ENCODE results near the gene FGFBP3. TPM values are rescaled to one million over a fixed set of nuclear protein-coding genes. Genes with fewer than 3 reads are reported as not detected.
"Not testable (repeated sequence)": the region's sequence is repeated elsewhere in the genome, so short reads cannot be mapped to it uniquely, and the experiment has no call there.

Gene FGFBP3
- total RNA-seq, 1 donor from 2014 or later: 1.1 TPM

GRCh38 chr10:91901784-91902677 lies 7.3 kb downstream of the FGFBP3 start:
- DNase-seq (ENCODE audit: low spot score): no peak

- no peak for DNase-seq (ENCODE audit: low spot score)
Observed at GRCh38 chr10:91897421-91897820, 11.9 kb downstream of the FGFBP3 start.

DNA sequence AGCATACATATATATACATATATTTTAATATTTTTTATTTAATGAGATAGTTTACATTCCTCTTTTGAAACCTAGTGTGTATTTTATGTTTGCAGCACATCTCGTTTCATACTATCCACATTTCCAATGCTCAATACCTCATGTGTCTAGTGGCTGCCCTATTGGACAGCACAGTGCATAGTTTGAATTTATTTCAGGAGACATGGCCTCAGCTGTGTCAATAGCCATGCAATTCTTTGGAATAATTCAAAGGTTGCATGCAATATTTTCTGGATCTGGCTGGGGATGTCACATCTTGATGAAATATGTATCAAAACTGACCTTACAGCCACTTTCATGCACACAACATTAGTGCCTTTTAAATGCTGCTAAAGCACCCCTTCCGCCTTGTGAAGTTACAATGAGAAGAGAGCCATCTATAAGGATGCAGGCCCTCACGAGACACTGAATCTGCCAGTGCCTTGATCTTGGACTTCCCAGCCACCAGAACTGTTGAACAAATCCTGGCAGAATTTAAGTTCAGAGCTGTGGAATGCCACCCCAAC lies 13.0 kb downstream of the FGFBP3 start:
- no peak for DNase-seq (ENCODE audit: low spot score)

- DNase-seq (ENCODE audit: low spot score): not testable (repeated sequence)
Observed at GRCh38 chr10:91894261-91894685, 15.0 kb downstream of the FGFBP3 start.

- no peak for DNase-seq (ENCODE audit: low spot score)
Observed at GRCh38 chr10:91893051-91893450, 16.2 kb downstream of the FGFBP3 start.

DNA sequence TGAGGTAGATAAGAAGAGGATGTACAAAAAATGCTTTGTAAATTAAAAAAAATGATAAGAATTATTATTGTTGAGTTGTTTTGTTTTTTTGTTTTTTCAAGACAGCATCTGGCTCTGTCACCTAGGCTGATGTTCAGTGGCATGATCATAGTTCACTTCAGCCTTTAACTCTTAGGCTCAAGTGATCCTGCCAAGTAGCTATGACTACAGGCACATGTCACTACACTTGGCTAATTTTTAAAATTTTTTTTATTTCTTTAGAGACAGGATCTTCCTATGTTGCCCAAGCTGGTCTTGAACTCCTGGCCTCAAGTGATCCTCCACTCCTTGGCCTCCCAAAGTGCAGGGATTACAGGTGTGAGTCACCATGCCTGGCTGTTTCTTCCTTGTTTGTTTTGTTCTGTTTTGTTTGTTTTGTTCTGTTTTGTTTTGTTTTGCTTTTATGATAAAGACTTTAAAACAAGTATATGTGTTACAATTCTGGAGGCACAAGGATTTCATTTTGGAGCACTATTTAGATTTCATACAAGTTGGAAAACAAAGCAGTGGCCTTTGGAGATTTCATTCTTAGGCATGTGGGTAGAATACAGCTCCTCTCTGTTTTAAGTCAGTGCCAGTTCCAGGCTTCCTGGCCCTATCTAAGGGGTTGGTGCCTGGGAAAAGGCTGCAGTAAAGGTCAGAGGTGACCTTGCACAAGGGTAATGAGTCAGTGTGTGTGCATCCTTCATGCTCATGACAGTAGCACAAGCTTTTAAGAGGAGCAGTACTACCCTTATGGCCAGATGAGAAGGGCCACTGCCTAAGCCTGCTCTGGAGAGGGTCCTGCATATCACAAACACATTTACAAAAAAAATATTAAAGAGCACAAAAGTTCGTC lies 17.9 kb downstream of the FGFBP3 start:
- no peak for DNase-seq (ENCODE audit: low spot score)

DNA sequence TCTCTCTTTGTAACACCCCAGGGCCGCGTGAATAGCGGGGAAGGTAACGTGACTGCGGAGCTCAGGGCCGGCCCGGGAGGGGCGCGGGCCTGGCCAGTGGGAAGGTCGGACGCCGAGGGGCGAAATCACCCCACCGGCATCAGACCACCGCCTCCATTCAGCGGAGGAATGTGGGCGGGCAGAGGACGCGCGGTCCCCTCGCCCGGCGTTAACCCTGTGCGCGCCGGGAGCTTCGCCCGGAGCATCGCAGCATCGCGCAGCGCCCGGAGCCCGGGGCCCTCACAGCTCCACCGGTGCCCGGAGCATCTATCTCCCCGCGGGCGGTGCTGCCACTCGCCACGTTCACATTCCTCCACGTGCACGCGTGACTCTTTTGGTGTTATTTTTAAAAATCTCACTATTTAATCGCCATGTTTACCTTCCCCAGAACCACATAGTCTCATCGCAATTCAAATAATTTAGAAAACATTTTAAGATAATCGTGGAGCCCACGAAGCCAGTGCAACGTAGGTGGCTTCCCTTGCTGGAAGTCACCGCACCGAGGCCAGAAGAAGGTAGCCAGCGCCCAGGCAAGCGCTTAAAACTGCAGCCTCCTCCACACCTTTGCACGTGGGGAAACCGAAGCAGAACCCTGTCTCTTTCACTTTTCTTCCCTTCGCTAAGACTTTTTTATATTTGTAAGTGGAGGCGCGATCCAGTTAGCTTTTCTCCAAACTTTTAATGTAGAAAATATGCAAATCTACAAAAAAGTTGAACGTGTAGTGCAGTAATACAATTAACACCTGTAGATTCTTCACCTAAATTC lies 21.8 kb downstream of the FGFBP3 start:
- DNase-seq (ENCODE audit: low spot score): no peak

DNA sequence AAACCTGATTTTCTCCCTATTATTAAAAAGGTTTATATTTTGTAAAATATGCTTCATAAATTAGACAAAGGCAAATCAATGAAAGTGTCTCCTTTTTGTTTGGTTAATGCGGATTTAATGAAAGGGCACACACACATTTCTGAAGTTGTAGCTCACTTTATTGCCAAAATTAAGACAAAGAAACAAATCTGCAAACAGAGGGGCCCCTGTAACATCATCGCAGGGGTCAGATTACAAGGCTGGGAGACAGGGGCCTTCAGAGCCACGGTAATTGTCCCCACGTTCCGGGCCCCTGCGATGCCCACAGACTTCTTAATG lies 22.4 kb downstream of the FGFBP3 start:
- no peak for DNase-seq (ENCODE audit: low spot score)

DNA sequence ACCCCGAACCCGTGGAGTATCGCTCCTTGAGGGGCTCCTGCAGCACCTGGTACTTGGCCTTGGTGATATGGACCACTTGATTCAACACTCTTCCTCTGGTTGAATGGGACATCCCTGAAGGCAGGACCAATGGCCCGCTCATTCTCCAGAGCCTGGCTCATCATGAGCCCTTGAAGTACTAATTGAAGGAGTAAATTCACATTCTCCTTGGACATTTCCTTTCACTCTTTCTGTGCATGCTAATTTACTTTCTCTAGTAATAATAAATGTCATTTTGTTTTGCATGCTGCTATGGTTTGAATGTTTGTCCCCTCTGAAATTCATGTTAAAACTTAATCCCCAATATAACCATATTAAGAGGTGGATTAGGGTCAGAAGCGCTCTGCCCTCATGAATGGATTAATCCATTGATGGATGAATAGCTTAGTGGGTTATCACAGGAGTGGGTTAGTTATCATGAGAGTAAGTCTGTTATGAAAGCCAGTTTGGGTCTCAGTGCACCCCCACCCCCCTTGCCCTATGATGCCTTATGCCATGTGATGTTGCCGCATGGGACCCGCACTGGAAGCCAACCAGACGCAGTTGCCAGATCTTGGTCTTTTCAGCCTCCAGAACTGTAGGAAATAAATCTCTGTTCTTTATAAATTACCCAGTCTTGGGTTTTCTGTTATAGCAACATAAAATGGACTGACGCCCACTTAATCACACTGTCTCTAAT lies 23.8 kb downstream of the FGFBP3 start:
- no peak for DNase-seq (ENCODE audit: low spot score)

DNA sequence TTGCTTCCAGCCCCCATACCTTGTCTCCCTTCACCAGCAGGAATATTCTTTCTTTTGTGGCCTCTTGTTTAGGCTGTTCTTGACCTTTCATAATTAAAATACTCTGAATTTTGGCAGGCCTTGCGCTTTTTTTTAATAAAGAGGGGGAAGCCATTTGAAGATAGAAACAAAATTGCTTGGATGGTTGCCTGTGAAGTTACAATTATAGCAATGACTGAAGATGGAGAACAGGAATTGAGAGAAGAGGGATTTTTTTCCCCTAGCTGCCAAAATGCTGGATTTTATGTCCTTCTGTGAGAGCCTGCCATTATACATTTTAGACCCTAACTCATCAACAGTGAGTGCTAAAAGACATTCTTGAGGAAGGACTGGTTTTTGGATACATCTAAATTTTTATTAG lies 24.8 kb downstream of the FGFBP3 start:
- DNase-seq (ENCODE audit: low spot score): no peak

DNA sequence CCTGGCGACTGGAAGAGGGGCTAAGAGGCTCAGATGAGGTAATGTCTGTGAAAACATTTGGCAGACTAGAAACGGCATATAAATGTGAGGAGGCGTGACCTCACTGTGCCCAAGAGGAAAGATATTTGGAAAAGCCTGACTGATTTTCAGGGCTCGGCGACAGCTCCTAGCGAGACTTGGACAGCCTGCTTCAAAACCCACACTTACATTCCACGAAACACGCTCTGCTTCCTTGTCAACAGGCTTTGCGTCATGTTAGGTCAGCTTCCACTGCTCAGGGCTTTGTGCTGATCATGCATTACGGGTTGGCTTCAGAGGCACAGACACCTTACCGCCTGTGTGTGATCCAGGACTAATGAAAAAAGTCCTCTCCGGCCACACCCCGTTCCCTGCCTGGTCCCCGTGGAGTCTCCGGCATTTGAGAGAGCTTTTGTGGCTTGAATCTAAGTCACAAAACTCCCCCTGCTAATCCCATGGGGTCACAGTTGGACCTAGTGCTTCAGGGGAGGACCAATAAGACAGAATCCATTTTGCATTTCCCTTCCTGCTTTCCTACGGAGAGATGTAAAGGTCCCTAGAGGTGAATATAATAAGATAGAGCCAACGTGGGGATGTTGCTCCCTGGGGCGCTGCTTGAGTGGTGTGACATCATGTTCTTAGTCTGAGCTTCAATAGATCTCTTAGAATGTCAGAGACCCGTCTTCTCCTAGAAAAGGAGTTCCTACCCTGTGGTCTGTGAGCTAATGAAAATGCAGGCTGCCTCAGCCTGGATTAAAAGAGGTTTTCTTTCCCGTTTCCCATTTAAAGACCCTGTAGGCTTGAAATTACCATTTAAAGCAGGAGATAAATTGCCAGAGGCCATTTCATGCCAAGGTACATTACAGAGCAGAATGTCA lies 25.5 kb downstream of the FGFBP3 start:
- DNase-seq (ENCODE audit: low spot score): no peak

- DNase-seq (ENCODE audit: low spot score): no peak
Observed at GRCh38 chr10:91880310-91880709, 29.0 kb downstream of the FGFBP3 start.

DNA sequence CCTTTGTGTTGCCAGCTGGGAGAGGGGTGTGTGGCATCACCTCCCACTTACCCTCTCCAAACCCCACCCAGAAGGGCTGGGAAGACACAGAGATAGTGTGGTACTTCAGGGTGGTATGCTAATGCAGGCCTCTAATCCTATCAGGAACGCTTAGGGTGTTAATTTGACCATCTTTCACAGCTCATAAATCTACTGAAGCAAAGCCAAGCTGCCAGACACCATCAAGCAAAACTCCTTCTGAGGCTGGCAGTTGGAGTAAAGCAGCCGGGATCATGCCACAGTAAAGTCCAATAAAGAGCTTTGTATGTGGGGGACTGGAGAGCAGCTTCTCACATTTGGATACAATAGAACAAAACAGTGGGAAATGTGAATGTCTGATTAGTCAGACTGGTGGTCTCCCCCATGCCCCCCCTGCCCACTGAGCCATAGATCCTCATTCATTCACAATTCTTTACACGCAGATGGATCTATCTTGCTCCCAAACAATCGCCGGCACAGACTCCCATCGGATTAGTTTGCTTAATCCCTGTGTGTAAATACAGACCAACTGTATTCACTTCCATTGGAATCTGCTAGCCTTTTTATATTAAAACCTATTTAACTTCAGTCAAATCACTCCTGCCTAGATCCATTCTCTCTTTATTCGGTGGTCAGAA lies 29.6 kb downstream of the FGFBP3 start:
- no peak for DNase-seq (ENCODE audit: low spot score)

DNA sequence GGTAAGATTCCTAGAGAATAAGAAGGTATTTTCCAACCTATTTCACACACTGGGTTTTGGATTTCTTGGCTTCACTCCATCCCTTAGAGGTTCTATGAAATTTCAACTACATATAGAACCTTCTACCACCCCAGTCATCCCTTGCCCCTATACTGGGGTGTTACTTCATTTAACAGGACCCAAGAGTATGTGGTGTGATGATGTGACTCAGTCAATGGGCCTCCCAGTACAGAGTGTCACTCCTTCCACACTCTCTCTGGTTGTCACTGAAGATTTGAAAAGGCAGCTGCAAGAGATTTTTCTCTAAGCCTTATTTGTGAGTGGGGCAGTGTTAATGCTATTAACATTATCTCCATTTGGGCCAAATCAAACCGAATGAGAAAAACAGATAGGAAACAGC lies 33.5 kb downstream of the FGFBP3 start:
- DNase-seq (ENCODE audit: low spot score): no peak

GRCh38 chr10:91875156-91875555 lies 34.1 kb downstream of the FGFBP3 start:
- no peak for DNase-seq (ENCODE audit: low spot score)

DNA sequence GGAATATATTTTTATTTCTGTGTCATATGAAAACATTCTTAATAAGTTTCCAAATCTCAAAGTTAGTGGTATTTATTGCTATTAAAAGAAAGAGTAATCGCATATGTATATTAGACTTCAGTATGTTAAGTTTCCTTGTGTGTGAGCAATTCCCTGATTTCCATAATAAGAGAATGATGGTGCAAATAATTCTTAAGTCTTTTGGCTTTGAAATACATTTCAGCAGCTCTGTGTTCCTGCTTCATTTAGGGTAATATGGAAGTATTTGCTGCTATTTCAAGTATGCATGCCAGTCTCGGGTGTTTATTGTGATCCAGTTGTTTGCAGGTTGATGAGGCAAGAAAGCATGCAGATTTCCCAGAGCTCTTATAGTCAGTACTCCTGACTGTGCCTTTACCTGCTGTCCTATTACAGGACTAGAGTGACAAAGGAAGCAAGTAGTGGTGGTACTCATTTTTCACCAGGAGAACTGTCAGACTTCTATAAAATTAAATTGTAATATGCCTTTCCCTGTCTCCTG lies 43.7 kb downstream of the FGFBP3 start:
- no peak for DNase-seq (ENCODE audit: low spot score)

- DNase-seq (ENCODE audit: low spot score): no peak
Observed at GRCh38 chr10:91864744-91865143, 44.5 kb downstream of the FGFBP3 start.

- DNase-seq (ENCODE audit: low spot score): no peak
Observed at GRCh38 chr10:91864099-91864498, 45.2 kb downstream of the FGFBP3 start.

GRCh38 chr10:91860885-91861284 lies 48.4 kb downstream of the FGFBP3 start:
- DNase-seq (ENCODE audit: low spot score): no peak
